SK-N-MC (cell line): Measurements from ENCODE around the gene VAPA.

Experiments
- EZH2 ChIP-seq: fragments of 200-600 bp; sonication (generic); IDR thresholded peaks from one replicate; pipeline ENCODE4 v1.6.1; 2017; ENCODE audit warnings: antibody characterized with exemption
- FOXP2 ChIP-seq: optimal IDR thresholded peaks from 2 replicates; pipeline ENCODE3; 2011; ENCODE audit warnings: mild to moderate bottlenecking, moderate library complexity; ENCODE audit not compliant: insufficient read depth; ENCODE audit errors: extremely low read length, control extremely low read depth
- POLR2AphosphoS5 ChIP-seq: IDR thresholded peaks from 2 replicates; pipeline ENCODE4 v1.6.1; 2012; ENCODE audit warnings: mild to moderate bottlenecking, low read depth, low read length, borderline replicate concordance

GRCh38 chr18:9900699-9901098 lies 13.1 kb upstream of the VAPA start:
- no peak for TF ChIP-seq POLR2AphosphoS5
- no peak for TF ChIP-seq EZH2
- no peak for TF ChIP-seq FOXP2
